ENCODE measurements around the gene SGCB. TPM values are rescaled to one million over a fixed set of nuclear protein-coding genes. Genes with fewer than 3 reads are reported as not detected.
A peak's percentile ranks its signal among the peaks of the same experiment; 100 is the strongest.

Gene SGCB
- total RNA-seq, 1 donor from 2014 or later: 10.8 TPM

DNA sequence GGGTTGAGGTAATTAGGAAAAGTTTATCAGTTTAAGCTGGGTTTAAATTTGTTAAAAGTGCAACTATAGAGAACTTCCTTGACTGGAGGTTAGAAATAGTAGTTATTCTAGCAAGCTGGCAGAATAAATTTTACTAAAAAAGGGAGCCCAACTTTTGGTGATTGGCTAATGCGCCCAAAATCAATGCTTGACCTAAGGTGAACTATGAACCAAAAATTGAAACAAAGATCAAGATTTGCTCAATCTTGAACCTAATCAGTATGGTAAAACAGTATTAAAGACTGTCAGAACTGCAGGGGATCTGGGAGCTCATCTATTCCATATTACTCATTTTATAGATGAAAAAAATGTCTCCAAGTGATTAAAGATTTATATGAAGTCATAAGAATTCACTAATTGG lies 6.9 kb upstream of the SGCB start:
- no peaks in the 10 kb centered on the region for H3K9me3 Mint-ChIP-seq
- no peak overlapping the region for H3K4me3 Mint-ChIP-seq
- ChIA-PET POLR2A (no interaction called here), CTCF (no interaction called here)
- TF ChIP-seq, protein P1, sequence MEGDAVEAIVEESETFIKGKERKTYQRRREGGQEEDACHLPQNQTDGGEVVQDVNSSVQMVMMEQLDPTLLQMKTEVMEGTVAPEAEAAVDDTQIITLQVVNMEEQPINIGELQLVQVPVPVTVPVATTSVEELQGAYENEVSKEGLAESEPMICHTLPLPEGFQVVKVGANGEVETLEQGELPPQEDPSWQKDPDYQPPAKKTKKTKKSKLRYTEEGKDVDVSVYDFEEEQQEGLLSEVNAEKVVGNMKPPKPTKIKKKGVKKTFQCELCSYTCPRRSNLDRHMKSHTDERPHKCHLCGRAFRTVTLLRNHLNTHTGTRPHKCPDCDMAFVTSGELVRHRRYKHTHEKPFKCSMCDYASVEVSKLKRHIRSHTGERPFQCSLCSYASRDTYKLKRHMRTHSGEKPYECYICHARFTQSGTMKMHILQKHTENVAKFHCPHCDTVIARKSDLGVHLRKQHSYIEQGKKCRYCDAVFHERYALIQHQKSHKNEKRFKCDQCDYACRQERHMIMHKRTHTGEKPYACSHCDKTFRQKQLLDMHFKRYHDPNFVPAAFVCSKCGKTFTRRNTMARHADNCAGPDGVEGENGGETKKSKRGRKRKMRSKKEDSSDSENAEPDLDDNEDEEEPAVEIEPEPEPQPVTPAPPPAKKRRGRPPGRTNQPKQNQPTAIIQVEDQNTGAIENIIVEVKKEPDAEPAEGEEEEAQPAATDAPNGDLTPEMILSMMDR (IDR thresholded peaks at IDR 0.05): no peak
- H3K27ac Mint-ChIP-seq: no peak overlapping the region
- ATAC-seq (ENCODE audit: low read depth) (no peak), DNase-seq (no peak)
- no peaks in the 10 kb centered on the region for H3K4me1 Mint-ChIP-seq
- H3K27me3 Mint-ChIP-seq: peaks cover 60% of the 10 kb centered on the region
- no peaks in the 10 kb centered on the region for H3K36me3 Mint-ChIP-seq (ENCODE audit: low read depth)
- intact Hi-C loops (cut with micrococcal nuclease): no loop called here

DNA sequence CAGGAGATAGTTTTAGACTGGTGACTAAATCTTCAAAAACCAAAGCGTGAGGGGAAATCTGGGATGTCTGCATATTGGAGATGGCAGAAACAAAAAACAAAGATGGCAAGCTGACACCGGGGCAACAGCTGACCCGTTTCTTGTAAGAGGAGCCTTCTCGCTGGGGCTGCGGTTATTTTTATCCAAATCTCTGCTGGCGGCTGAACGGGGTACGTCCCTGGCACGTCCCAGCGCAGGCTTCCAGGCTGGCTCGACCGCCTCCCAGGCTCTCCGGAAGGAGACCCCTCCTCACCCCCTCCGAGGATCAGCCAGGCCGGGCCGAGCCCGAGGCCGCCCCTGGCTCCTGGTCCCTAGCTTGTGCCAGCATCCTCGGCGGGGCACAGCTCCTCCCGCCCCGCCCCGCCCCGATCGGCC lies 403 bp downstream of the SGCB start:
- ChIA-PET CTCF (interaction anchor here (1.2 kb wide), 1 partner anchor 11 kb away, joined by 3 read pairs; no protein-coding TSS in a partner anchor), POLR2A (interaction anchor here (1.1 to 1.7 kb wide), 4 partner anchors 13 to 675 kb away, joined by 3 to 14 read pairs (median 5); partner anchors contain the start of genes DCUN1D4 and SPATA18)
- DNase-seq (no peak), ATAC-seq (ENCODE audit: low read depth) (peak; percentile 56)
- intact Hi-C loops (cut with micrococcal nuclease): loop anchor here (1.0 to 5.0 kb wide), 3 partner anchors 14 to 825 kb away; partner anchors contain the start of genes RASL11B and SPATA18
- H3K36me3 Mint-ChIP-seq (ENCODE audit: low read depth): no peaks in the 10 kb centered on the region
- H3K9me3 Mint-ChIP-seq: no peaks in the 10 kb centered on the region
- H3K4me3 Mint-ChIP-seq: peak overlapping the region; percentile 81
- H3K4me1 Mint-ChIP-seq: peaks cover 24% of the 10 kb centered on the region
- TF ChIP-seq, protein P1 (IDR thresholded peaks at IDR 0.05): no peak
- peak overlapping the region; percentile 64 for H3K27ac Mint-ChIP-seq
- H3K27me3 Mint-ChIP-seq: peaks cover 19% of the 10 kb centered on the region

DNA sequence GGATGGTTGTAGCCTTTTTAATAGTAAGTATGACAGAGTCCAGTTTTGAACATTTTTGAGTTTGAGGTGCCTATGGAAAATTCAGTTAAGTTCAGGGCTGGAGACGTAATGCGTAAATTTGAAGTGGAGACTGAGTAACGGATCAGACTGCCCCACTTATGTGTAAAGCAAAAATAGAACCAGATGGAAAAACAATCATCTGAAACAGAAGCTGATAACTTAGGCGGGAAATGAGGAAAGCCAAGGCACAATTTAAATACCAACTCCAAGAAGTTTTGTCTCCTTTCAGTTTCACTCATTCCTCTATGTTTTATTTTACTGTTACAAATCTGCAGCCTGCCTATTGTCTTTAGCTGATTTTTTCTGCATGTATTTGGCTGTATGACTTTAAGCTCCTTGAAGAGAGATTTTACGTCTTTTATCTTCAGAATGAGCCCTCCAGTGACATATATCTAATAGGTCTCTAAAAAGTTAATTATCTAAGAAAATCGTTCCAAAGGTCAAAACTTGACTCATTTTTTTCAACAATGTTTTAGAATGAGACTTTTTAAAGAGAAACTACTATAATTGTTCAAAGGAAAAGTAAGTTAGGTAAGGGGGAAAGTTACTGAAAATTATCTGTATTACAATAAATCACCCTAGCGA lies 1.1 kb downstream of the SGCB start:
- H3K27ac Mint-ChIP-seq: no peak overlapping the region
- POLR2A ChIA-PET: interaction anchor here (1.1 to 1.7 kb wide), 3 partner anchors 16 to 676 kb away, joined by 3 to 14 read pairs (median 5); partner anchors contain the start of gene DCUN1D4
- H3K4me3 Mint-ChIP-seq: peak overlapping the region; percentile 81
- DNase-seq: no peak
- no peak for ATAC-seq (ENCODE audit: low read depth)
- CTCF ChIA-PET: interaction anchor here (1.2 kb wide), 1 partner anchor 11 kb away, joined by 3 read pairs; no protein-coding TSS in a partner anchor
- H3K36me3 Mint-ChIP-seq (ENCODE audit: low read depth): peaks cover 1% of the 10 kb centered on the region
- TF ChIP-seq, protein P1 (IDR thresholded peaks at IDR 0.05): no peak
- peaks cover 14% of the 10 kb centered on the region for H3K27me3 Mint-ChIP-seq
- H3K9me3 Mint-ChIP-seq: no peaks in the 10 kb centered on the region
- H3K4me1 Mint-ChIP-seq: peaks cover 24% of the 10 kb centered on the region
- intact Hi-C loops (cut with micrococcal nuclease): loop anchor here (5.0 kb wide), 1 partner anchor 825 kb away; the partner anchor contains the start of gene RASL11B

DNA sequence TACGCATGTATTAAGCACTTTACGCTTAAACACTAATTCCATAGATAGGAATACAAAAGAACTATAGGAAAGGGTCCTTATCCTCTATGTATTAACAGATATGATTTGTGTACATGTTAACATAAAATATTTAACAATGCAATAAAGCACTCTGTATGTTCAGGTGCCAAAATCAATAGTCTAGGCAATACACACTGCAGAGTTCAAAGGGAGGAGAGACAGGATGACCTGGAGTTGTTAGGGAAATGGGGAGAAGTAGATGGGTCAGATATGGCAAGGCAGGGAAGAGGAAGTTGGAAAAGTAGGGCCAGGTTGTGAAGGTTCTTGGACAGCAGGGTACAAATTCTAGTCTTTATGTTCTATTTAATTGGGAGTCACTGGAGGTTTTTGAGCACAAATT lies 2.9 kb downstream of the SGCB start:
- DNase-seq (no peak), ATAC-seq (ENCODE audit: low read depth) (no peak)
- no peak overlapping the region for H3K27ac Mint-ChIP-seq
- H3K4me1 Mint-ChIP-seq: peaks cover 24% of the 10 kb centered on the region
- intact Hi-C loops (cut with micrococcal nuclease): loop anchor here (5.0 kb wide), 1 partner anchor 827 kb away; the partner anchor contains the start of gene RASL11B
- H3K36me3 Mint-ChIP-seq (ENCODE audit: low read depth): peaks cover 6% of the 10 kb centered on the region
- ChIA-PET CTCF (no interaction called here), POLR2A (no interaction called here)
- H3K27me3 Mint-ChIP-seq: no peaks in the 10 kb centered on the region
- H3K9me3 Mint-ChIP-seq: no peaks in the 10 kb centered on the region
- no peak overlapping the region for H3K4me3 Mint-ChIP-seq
- TF ChIP-seq, protein P1 (IDR thresholded peaks at IDR 0.05): no peak

DNA sequence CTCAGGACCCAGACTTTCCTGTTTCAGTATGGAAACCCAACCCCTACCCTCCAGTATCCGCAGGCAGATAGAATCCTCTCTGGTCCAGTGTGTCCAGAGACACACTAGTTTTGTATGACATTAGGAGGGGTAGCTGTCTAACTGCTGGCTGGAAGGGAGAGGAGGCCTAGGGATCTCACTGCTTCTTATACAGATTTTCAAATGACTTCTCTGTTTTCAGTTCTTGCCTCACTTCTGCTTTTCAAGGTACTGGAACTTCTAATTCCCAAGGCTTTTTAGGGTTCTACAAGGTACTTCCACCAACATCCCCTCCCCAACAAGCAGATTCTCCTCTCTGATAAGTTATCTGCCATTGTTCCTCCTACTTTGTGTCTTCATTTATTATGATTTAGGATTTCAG lies 6.1 kb downstream of the SGCB start:
- DNase-seq (no peak), ATAC-seq (ENCODE audit: low read depth) (no peak)
- TF ChIP-seq, protein P1 (IDR thresholded peaks at IDR 0.05): no peak
- CTCF ChIA-PET: no interaction called here
- Mint-ChIP-seq H3K4me1 (peaks cover 13% of the 10 kb centered on the region), H3K27ac (peak overlapping the region; percentile 4), H3K27me3 (no peaks in the 10 kb centered on the region), H3K4me3 (no peak overlapping the region), H3K9me3 (no peaks in the 10 kb centered on the region), H3K36me3 (ENCODE audit: low read depth) (peaks cover 19% of the 10 kb centered on the region)
- intact Hi-C loops (cut with micrococcal nuclease): no loop called here
- POLR2A ChIA-PET: no interaction called here

Measured in activated B cell treated with CpG ODN at 0.5 μM for 24 hours (primary cell).